Upper lobe of right lung (tissue), 1 donor: ENCODE measurements around the gene BABAM2. TPM values are rescaled to one million over a fixed set of nuclear protein-coding genes. Genes with fewer than 3 reads are reported as not detected.
A peak's percentile ranks its signal among the peaks of the same experiment; 100 is the strongest.

Experiments used
- ATAC-seq: fragments of 200-7000 bp; cut with Tn5 transposase; one replicate; pipeline ENCODE4 v1.9.1; 2020; ENCODE audit warnings: mild to moderate bottlenecking, moderate library complexity
- DNase-seq: peaks from one replicate; pipeline ENCODE4 v3.0.0-alpha.2; 2020
- H3K27ac ChIP-seq: fragments of 200-600 bp; one replicate; pipeline ENCODE4 v1.8.0; 2022
- H3K27me3 ChIP-seq: fragments of 200-600 bp; one replicate; pipeline ENCODE4 v1.8.0; 2022; ENCODE audit warnings: mild to moderate bottlenecking
- H3K36me3 ChIP-seq: fragments of 200-600 bp; one replicate; pipeline ENCODE4 v1.8.0; 2022
- H3K4me1 ChIP-seq: fragments of 200-600 bp; one replicate; pipeline ENCODE4 v1.8.0; 2022
- H3K4me3 ChIP-seq: fragments of 200-600 bp; one replicate; pipeline ENCODE4 v1.8.0; 2022; ENCODE audit warnings: mild to moderate bottlenecking
- H3K9me3 ChIP-seq: fragments of 200-600 bp; one replicate; pipeline ENCODE4 v1.8.0; 2022
- CTCF ChIP-seq: fragments of 200-600 bp; IDR thresholded peaks from one replicate; pipeline ENCODE4 v1.8.0; 2022; ENCODE audit warnings: antibody characterized with exemption
- intact Hi-C: fragments of 100-400 bp; cut with DNase I; formaldehyde crosslinking; loops from one replicate; pipeline ENCODE4 v1.11.0; 2022
- long read RNA-seq: library from polyadenylated mRNA; unstranded; transcript quantifications from one replicate; pipeline ENCODE4 v2.0.0, GENCODE V29; 2021
- total RNA-seq: library from RNA; stranded (reverse); fragmentation: NEBNext Ultra II Directional; extraction: Animal tissue kit (Norgen Biotek cat#: 25700); gene quantifications from one replicate; pipeline ENCODE4 v1.2.1, GENCODE V29; 2021
- donor health status: DM: no; HTN: yes; CAD: no; lungs with severe emphysema.

Gene BABAM2
- 36.2 TPM for total RNA-seq
- long read RNA-seq, transcript BABAM2-204 (12 exons, 1,657 nt): major isoform, 14 of 28 reads
- long read RNA-seq, partial matches to known transcripts: 3 of 28 reads
- long read RNA-seq, other reads (novel, unspliced or antisense): 6 of 28 reads

- Histone ChIP-seq H3K27me3 (no peaks in the 10 kb centered on the region), H3K4me1 (peaks cover 26% of the 10 kb centered on the region), H3K36me3 (no peaks in the 10 kb centered on the region), H3K4me3 (peak within 1 kb of the TSS; percentile 79), H3K9me3 (no peaks in the 10 kb centered on the region), H3K27ac (peak within 1 kb of the TSS; percentile 96)
- ATAC-seq (peak; percentile 99), DNase-seq (peak; percentile 94)
- no peak for TF ChIP-seq CTCF
- intact Hi-C loops: no loop called here
Observed at GRCh38 chr2:27890146-27890923, at the start of gene BABAM2, which contains the start of gene RBKS. Gene BABAM2 (plus strand): TSS chr2:27890729. CDS start chr2:27894557, 3,828 bp downstream. Gene RBKS (minus strand): TSS chr2:27890387. CDS start chr2:27890345, 42 bp downstream.

DNA sequence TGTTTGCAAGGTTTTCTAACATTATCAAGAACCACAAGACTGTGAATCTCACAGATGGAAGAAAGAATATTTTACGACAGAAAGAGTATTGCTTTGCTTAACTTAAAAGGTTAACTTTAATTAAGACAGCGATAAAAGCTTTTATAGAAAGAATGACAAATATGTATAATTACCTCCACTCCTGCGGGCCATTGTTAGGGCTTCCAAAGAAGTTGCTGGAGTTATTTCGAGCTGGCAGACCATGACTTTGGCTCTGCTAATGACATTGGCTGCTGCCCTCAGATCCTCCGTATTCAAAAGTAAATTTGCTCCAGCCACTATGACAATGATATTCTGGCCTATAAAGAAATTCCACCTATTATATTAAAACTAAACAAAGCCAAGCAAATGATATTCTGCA, 47.6 kb upstream of the BABAM2 start:
- ATAC-seq: no peak
- no peaks in the 10 kb centered on the region for H3K9me3 ChIP-seq
- no peaks in the 10 kb centered on the region for H3K27me3 ChIP-seq
- no peaks in the 10 kb centered on the region for H3K4me1 ChIP-seq
- TF ChIP-seq CTCF: no peak
- no peaks in the 10 kb centered on the region for H3K36me3 ChIP-seq
- no peak overlapping the region for H3K4me3 ChIP-seq
- H3K27ac ChIP-seq: no peak overlapping the region
- intact Hi-C loops: no loop called here
- no peak for DNase-seq

- Histone ChIP-seq H3K36me3 (no peaks in the 10 kb centered on the region), H3K4me3 (no peak overlapping the region), H3K4me1 (no peaks in the 10 kb centered on the region), H3K27me3 (no peaks in the 10 kb centered on the region), H3K27ac (no peak overlapping the region), H3K9me3 (no peaks in the 10 kb centered on the region)
- no peak for ATAC-seq
- intact Hi-C loops: no loop called here
- TF ChIP-seq CTCF: no peak
- no peak for DNase-seq
Observed at GRCh38 chr2:27843992-27844391, 46.5 kb upstream of the BABAM2 start.

- Histone ChIP-seq H3K36me3 (no peaks in the 10 kb centered on the region), H3K4me1 (no peaks in the 10 kb centered on the region), H3K27ac (no peak overlapping the region), H3K4me3 (no peak overlapping the region), H3K27me3 (no peaks in the 10 kb centered on the region), H3K9me3 (no peaks in the 10 kb centered on the region)
- intact Hi-C loops: no loop called here
- no peak for TF ChIP-seq CTCF
- ATAC-seq: no peak
- DNase-seq: no peak
Observed at GRCh38 chr2:27844821-27845255, 45.7 kb upstream of the BABAM2 start.

GRCh38 chr2:27847333-27847732, 43.2 kb upstream of the BABAM2 start:
- intact Hi-C loops: no loop called here
- no peak overlapping the region for H3K27ac ChIP-seq
- DNase-seq (no peak), ATAC-seq (no peak)
- H3K9me3 ChIP-seq: no peaks in the 10 kb centered on the region
- H3K4me1 ChIP-seq: no peaks in the 10 kb centered on the region
- H3K27me3 ChIP-seq: no peaks in the 10 kb centered on the region
- no peaks in the 10 kb centered on the region for H3K36me3 ChIP-seq
- H3K4me3 ChIP-seq: no peak overlapping the region
- TF ChIP-seq CTCF: no peak
